ENCODE results near the gene SNAPC4. TPM values are rescaled to one million over a fixed set of nuclear protein-coding genes. Genes with fewer than 3 reads are reported as not detected.

The SNAPC4 gene
- polyA plus RNA-seq, 1 of the 3 experiments (the other 2 are of a cell fraction) = 9.2 TPM

DNA sequence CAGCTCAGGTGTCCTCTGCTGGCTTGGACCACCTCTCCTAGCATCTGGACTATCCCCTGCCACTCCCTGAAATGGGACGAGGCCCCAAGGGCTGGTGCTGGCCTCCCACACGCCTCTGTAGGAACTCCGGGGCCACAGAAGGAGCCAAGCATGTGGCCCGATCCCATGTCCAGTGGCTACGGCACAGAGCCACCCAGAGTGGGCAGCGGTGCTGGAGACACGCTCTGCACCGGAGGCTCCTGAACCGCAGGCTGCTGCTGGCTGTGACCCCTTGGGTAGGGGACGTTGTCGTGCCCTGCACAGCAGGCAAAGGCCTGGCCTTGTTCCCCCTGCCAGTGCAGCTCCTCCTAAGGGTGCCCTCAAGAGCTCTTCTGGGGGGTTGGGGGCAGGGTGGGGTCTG lies 20.1 kb downstream of the SNAPC4 start:
- Histone ChIP-seq H3K4me2 (no peak overlapping the region), H3K27ac (ENCODE audit: low read depth in 2 of 2, low read length in 1 of 2) (no peak overlapping the region), H3K9me2 (no peaks in the 10 kb centered on the region), H3K27me3 (ENCODE audit: insufficient read depth) (no peaks in the 10 kb centered on the region), H3K9me3 (no peaks in the 10 kb centered on the region), H4K20me1 (ENCODE audit: insufficient read depth) (no peaks in the 10 kb centered on the region), H3K4me3 (ENCODE audit: low read depth in 2 of 2, low read length in 1 of 2) (no peak overlapping the region), H2AFZ (ENCODE audit: low read depth) (no peak overlapping the region), H3K79me2 (ENCODE audit: insufficient read depth) (no peaks in the 10 kb centered on the region), H3K36me3 (replicated peaks in 1 of 2; ENCODE audit: control insufficient read depth in 1 of 2, insufficient read depth in 2 of 2, low read length in 1 of 2) (peaks cover 6 to 75% of the 10 kb centered on the region in 2 experiments), H3F3A (replicated peaks; ENCODE audit: insufficient read depth) (no peaks in the 10 kb centered on the region), H3K4me1 (ENCODE audit: control insufficient read depth in 1 of 2, insufficient read depth in 2 of 2, low read depth in 1 of 2, low read length in 1 of 2) (peaks cover 0 to 13% of the 10 kb centered on the region in 2 experiments; a peak in 1 of 4 replicates), H3K9ac (no peak overlapping the region)
- ChIA-PET CTCF (interaction anchor here (1.3 to 3.9 kb wide), 3 partner anchors 16 to 67 kb away, joined by 3 to 15 read pairs (median 4); partner anchors contain the start of gene DNLZ), POLR2A (no interaction called here)
- 95% methylated on average over 8 of the region's 11 CpGs for WGBS (ENCODE audit: low lambda C conversion rate)
- TF ChIP-seq, protein P1, sequence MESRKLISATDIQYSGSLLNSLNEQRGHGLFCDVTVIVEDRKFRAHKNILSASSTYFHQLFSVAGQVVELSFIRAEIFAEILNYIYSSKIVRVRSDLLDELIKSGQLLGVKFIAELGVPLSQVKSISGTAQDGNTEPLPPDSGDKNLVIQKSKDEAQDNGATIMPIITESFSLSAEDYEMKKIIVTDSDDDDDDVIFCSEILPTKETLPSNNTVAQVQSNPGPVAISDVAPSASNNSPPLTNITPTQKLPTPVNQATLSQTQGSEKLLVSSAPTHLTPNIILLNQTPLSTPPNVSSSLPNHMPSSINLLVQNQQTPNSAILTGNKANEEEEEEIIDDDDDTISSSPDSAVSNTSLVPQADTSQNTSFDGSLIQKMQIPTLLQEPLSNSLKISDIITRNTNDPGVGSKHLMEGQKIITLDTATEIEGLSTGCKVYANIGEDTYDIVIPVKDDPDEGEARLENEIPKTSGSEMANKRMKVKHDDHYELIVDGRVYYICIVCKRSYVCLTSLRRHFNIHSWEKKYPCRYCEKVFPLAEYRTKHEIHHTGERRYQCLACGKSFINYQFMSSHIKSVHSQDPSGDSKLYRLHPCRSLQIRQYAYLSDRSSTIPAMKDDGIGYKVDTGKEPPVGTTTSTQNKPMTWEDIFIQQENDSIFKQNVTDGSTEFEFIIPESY (IDR thresholded peaks at IDR 0.05; ENCODE audit: borderline replicate concordance, low read depth) = no peak
- no peak for TF ChIP-seq GABPA (IDR thresholded peaks at IDR 0.05; ENCODE audit: low read depth)
- TF ChIP-seq, protein P2, sequence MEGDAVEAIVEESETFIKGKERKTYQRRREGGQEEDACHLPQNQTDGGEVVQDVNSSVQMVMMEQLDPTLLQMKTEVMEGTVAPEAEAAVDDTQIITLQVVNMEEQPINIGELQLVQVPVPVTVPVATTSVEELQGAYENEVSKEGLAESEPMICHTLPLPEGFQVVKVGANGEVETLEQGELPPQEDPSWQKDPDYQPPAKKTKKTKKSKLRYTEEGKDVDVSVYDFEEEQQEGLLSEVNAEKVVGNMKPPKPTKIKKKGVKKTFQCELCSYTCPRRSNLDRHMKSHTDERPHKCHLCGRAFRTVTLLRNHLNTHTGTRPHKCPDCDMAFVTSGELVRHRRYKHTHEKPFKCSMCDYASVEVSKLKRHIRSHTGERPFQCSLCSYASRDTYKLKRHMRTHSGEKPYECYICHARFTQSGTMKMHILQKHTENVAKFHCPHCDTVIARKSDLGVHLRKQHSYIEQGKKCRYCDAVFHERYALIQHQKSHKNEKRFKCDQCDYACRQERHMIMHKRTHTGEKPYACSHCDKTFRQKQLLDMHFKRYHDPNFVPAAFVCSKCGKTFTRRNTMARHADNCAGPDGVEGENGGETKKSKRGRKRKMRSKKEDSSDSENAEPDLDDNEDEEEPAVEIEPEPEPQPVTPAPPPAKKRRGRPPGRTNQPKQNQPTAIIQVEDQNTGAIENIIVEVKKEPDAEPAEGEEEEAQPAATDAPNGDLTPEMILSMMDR (IDR thresholded peaks at IDR 0.05) = no peak
- TF ChIP-seq RCOR1 (IDR thresholded peaks at IDR 0.05; ENCODE audit: low read length) = no peak
- TF ChIP-seq, protein P3, sequence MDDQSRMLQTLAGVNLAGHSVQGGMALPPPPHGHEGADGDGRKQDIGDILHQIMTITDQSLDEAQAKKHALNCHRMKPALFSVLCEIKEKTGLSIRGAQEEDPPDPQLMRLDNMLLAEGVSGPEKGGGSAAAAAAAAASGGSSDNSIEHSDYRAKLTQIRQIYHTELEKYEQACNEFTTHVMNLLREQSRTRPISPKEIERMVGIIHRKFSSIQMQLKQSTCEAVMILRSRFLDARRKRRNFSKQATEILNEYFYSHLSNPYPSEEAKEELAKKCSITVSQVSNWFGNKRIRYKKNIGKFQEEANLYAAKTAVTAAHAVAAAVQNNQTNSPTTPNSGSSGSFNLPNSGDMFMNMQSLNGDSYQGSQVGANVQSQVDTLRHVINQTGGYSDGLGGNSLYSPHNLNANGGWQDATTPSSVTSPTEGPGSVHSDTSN (IDR thresholded peaks at IDR 0.05) = no peak
- TF ChIP-seq FOXM1 (IDR thresholded peaks at IDR 0.05; ENCODE audit: low read depth) = no peak
- TF ChIP-seq FOXJ3 (CRISPR knock-in tag; IDR thresholded peaks at IDR 0.05) = no peak
- no peak for TF ChIP-seq MEF2A (IDR thresholded peaks at IDR 0.05; ENCODE audit: borderline replicate concordance, low read depth)
- TF ChIP-seq, protein P4, sequence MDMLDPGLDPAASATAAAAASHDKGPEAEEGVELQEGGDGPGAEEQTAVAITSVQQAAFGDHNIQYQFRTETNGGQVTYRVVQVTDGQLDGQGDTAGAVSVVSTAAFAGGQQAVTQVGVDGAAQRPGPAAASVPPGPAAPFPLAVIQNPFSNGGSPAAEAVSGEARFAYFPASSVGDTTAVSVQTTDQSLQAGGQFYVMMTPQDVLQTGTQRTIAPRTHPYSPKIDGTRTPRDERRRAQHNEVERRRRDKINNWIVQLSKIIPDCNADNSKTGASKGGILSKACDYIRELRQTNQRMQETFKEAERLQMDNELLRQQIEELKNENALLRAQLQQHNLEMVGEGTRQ (IDR thresholded peaks at IDR 0.05; ENCODE audit: borderline replicate concordance, low read depth, low read length) = no peak
- no peak for TF ChIP-seq REST (IDR thresholded peaks at IDR 0.05; ENCODE audit: low read depth, low read length)
- TF ChIP-seq TAF1 (IDR thresholded peaks at IDR 0.05; ENCODE audit: borderline replicate concordance, low read depth, low read length) = no peak
- TF ChIP-seq NRF1 (IDR thresholded peaks at IDR 0.05; ENCODE audit: low read depth, low read length) = no peak
- TF ChIP-seq EZH2phosphoT487 (IDR thresholded peaks at IDR 0.05; ENCODE audit: borderline replicate concordance, low read depth) = no peak
- TF ChIP-seq ELF1 (IDR thresholded peaks at IDR 0.05) = no peak
- no peak for TF ChIP-seq JUND (IDR thresholded peaks at IDR 0.05)
- TF ChIP-seq MXI1 (IDR thresholded peaks at IDR 0.05; ENCODE audit: low read depth, low read length) = no peak
- no peak for TF ChIP-seq RAD21 (IDR thresholded peaks at IDR 0.05; ENCODE audit: low read length)
- no peak for DNase-seq
